Femur (tissue), 1 donor: ENCODE results near the gene AMPH.
"Not testable (repeated sequence)": the region's sequence is repeated elsewhere in the genome, so short reads cannot be mapped to it uniquely, and the experiment has no call there.

Experiments
- DNase-seq: peaks from one replicate; pipeline ENCODE4 v3.0.0-alpha.2; 2017

Gene AMPH

DNA sequence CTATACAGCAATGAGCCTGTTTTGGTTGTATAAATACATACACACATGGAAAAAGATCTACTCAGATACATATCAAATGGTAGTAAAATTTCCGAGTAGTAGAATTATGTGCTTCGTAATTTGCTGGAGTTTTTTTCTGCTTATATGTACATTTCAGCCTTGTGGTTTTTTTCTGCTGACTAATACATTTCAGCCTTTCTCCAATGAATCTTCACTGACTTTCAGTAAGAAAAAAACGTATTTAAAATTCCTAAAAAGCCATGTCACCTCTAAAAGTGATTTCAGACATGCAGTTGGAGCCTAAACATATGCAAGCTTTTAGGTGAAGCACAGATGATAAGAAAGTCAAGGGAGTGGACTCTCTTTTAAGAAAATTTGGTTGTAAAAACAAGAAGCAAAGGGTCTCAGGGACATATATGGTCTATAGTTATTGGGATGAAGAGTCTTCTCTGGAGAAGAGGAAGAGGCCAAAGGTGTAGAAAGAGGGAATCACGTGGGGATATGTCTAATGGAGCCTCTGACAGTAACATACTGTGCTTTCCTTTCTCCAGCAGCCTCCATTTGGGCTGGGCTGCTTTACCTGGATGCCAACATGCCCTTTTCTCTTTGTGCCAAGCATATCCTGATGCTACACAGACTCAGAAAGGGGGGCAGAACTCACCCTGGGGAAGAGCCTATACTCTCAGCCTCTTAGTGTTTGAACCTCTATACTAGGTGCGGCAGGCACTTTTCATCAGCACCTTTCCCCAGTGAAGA lies 2.4 kb downstream of the AMPH start:
- DNase-seq = no peak

DNA sequence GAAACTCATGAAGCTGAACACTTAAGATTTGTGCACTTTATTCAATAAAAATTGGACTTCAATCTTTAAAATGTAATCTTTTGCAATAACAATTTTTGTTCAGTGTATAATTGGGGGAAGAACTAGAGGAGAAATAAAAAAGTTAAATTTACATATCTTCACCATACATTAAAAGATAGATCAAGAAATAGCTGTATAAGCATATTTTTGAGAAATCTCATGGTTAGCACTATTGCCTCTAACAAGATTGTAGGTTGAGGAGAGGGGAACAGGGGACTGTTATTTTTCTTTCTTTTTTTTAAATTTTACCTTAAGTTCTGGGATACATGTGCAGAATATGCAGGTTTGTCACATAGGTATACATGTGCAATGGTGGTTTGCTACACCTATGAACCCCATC lies 5.3 kb downstream of the AMPH start:
- no peak for DNase-seq

DNA sequence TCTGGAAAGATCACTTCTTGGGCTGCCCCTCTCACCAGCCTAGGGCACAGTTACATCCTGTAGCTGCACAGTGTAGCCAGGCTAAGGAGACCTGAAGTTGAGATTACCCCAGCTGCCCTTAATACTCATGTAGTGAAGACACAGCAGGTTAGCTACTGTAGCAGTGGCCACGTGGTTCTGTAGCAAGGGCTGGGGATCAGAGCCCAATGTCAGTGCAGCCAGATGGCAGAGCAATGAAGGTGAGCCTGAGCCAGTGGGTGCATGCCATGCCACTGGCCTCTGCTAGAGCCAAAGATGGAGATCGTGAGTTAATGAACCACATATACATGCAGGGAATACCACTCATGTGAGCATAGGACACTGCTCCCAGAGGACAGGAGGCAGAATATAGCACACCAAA lies 15.5 kb downstream of the AMPH start:
- DNase-seq = no peak

DNA sequence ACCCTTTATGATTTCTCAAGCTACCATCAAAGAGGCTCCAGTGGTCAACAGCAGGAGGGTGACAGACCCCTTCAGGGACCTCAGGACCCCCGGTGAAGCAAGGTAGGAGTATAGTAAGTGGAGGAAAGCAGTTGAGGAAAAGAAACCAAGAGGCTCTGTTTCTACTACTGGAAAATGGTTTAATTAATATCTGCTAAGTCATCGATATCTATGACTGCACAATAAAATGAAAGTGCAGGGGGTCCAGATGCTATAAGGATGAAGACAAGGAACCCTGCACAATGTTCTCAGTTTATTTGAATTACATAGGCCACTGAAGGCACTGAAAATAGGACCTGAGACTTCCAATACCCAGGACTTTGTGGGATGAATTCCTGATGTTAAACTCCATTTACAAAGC lies 23.7 kb downstream of the AMPH start:
- DNase-seq = no peak

DNA sequence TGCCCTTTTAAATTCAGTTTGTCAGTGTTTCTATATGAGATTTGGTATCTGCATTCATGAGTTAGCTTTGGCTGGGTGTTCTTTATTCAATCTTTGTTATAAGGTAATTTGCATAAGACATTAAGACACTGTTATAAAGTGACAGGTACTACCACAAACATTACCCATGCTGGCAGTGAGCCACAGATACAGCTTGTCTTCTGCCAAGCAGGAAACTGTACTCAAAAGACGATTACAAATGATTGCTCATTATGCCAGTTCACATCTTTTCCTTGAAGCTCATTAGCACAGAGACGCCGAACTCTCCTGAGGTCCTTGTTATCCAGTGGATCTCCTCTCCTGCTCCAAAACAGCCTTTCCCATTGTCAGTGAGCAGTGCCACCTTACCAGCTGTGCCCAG lies 30.4 kb downstream of the AMPH start:
- no peak for DNase-seq

DNA sequence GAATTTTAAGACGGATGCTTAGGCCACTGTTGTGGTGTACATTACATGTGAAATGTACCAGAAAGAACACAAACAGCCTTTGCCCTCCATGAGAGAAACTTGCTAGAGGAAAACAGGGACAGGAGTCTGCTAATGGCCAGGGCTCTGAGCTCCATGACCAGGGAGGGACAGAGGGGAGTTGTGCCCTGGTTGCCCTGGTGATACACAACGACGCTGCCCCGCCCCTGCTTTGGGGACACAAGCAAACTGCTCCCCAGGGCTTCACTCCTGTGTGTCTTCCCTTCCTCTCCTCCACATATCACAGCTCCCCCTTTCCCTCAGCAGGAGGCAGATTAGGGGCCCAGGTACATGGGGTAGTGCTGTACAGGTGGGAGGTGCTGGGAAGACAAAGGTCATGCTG lies 36.2 kb downstream of the AMPH start:
- no peak for DNase-seq

DNA sequence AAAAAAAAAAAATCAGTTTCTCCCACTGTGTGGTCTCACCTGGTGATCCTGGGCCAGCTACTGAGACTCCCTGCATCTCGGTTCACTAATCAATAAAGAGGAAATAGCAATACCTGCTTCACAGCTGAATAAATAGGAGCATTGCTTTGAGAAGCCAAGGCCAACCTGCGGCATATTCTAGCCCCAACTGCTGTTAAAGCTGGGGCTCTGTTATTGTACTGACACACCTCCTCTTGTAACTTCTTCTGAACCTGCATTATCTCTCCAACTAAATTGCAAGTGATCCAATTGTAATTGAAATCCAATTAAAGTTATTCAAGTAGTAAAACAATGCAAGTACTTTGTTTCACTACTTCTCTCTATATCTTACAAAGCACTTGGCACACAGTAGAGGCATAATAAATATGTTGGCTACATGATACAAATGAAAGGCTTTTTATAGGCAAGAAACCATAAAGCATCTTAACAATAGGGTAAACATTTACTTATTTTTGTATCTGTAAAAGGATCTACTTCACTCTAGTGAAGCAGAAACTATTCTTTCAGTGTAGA lies 38.4 kb downstream of the AMPH start:
- DNase-seq = no peak

DNA sequence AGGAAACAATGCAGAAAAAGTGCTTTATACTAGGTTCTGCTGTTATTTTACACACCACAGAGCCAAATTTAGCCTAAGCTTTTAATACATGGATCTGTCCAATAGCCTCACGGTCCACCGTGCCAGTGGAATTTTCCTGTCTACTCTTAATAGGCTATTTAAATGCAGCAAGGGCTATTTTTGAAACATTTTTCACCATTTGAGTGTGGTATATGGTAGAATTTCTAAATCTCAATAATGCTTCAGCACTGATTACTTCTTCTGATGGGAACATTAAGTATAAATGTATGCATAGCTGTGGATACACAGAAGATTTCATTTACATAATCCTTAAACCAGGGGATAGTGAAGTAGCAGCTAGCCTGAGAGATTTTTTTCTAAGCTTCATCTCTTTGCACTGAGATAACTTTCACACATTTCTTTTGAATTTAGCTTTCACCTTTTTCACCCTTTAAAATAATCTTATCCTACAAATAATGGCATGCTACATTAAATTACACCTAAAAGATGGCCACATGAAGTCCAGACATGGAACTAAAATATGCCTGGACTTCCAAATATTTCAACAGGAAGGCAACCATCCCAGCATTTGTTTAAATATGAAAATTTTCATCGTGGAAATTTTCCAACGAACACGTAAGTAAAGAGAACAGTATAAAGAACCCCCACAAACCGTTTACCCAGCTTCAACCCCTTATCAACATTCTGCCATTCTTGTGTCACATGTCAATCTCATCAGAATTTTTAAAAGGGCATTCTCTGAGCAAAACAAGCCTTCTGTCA lies 45.4 kb downstream of the AMPH start:
- DNase-seq = no peak

DNA sequence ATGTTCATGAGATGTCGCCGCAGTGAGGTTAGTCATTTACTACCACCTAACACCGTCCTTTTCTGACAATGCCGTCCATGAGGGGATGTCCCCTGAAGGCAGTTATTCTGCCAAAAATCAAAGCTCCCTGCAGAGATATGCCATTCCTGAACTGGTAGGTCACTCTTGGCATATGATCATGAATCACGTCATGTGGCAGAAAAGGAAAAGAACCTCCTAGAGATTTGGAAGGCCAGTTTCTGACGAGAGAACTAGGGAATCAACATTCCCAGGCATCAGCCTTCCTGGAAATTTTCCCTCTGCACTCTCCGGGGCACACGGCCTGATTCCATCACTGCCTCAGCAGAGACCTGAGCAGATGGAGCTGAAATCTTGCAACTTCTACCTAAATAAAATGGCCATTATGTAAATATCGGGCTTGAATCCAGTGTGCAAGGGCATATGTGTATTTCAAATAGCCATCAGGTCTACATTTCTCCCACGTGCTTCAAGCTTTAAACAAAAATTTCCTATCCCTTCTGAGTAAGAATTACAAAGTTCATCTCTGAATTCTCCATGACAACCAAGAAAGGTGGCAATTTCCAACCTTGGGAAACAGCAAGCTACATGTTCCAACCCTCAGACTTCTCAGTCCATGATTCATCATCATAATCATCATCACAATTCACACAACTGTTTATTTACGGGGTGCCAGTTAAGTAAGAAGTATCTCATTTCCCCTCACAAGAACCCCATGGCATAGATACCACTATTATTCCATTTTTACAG lies 46.5 kb downstream of the AMPH start:
- peak; percentile 23 for DNase-seq

DNA sequence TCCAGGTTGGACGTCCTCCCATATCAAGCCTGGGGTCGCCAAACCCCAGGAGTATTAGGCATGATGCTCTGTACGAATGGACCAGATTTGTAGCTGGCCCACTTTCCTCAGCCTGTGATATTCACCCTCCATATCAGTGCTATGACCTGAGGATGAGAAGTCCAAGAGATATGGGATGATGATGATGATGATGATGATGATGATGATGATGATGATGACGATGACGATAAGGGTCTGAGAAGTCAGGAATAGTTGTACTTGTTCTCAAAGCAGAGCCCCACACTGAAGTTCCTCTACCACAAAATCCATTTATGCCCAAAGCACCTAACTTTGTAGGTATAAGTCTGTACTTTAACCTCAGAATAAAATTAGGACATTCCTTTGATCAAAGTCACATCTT lies 50.7 kb downstream of the AMPH start:
- DNase-seq = no peak

DNA sequence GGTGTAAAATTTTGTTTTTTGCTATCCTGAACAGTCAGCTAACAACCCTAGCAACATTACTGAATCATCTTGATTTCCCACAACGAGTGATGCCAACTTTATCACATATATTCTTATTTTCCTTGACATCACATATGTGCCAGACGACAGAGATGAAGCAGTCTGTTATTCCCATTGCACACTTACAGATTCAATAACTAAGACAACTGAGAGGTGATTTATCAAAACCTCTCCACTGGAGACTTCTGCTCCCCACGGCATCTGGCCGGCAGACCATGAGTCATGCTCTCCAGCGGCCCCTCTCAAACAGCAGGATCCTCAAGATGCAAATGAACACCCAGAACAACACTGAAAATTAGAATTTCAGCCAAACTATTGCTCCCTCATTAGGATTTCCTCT lies 57.1 kb downstream of the AMPH start:
- DNase-seq = no peak

DNA sequence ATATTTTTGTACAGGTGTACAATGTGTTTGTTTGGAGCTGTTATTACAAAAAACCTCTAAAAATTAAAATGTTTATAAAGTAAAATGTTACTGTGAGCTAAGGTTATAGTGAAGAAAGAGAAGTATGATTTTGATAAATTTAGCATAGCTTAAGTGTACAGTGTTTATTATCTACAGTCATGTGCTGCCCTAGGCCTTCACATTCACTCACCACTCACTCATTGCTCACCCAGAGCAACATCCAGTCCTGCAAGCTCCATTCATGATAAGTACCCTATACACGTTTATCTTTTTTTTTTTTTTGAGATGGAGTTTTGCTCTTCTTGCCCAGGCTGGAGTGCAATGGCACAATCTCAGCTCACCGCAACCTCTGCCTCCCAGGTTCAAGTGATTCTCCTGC lies 59.6 kb downstream of the AMPH start:
- not testable (repeated sequence) for DNase-seq

DNA sequence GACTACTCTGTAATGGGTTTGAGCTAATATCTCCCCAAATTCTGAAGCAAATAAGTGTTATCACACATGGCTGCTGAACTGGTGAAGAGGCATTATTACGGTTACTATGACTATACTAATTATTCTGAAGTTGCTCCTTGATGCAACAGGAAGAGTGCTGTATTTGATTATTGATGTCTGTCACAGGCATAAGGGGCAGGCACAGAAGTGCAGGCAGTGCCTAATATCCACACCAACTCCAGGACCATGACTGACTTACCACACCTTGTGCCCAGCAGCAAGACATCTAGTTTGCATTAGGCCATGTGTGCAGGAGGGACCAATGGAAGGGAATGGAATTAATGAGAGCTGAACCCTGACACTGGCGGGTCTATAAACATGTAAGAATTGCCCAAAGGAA lies 62.7 kb downstream of the AMPH start:
- DNase-seq = no peak

DNA sequence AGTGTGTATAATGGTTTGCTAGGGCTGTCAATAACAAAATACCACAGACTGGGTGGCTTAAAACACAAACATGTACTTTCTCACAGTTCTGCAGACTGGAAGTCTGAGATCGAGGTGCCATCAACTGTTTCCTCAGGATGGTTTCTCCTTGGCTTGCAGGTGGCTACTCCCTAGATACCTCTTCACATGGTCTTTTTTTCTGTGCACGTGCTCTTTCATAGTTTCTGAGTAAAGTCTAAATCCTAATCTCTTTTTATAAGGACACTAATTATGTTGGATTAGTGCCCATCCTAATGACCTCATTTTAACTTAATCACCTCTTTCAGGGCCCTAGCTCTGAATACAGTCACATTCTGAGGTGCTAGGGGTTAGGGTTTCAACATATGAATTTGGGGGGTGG lies 65.9 kb downstream of the AMPH start:
- no peak for DNase-seq

DNA sequence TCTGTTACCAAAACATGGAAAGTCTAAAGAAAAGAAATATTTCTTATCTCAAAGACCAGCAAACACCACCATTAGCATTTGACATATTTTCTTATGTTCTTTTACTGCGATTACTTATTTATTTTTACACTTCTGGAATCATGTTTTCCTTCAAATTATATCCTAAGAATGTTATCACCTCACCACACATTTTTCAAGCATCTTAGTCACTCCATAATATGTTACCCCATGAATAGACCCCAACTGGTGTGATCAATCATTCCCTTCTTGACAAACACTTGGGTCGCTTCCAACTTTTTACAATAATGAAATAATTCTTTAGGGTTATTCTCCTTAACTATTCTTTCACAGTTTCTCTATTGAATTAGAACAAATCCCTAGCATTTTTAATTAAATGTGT lies 67.4 kb downstream of the AMPH start:
- DNase-seq = no peak

DNA sequence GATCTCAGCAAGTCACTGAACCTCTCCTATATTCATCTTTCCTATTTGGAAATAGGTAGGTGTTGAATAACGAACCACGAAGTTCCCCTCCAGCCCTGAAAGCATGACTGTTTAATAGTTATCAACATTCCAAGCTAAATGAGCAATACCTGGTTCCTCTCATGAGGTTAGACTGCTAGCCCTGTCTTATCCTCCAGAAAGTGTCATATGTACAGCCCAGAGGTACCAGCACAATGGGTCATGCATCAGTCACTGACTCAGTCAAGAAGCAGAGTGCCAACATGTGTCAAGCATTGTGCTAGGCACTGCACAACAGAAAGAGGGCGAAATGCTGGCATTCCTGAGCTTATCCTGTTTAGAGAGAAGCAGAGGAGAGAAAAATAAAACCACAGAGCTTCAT lies 70.0 kb downstream of the AMPH start:
- no peak for DNase-seq

DNA sequence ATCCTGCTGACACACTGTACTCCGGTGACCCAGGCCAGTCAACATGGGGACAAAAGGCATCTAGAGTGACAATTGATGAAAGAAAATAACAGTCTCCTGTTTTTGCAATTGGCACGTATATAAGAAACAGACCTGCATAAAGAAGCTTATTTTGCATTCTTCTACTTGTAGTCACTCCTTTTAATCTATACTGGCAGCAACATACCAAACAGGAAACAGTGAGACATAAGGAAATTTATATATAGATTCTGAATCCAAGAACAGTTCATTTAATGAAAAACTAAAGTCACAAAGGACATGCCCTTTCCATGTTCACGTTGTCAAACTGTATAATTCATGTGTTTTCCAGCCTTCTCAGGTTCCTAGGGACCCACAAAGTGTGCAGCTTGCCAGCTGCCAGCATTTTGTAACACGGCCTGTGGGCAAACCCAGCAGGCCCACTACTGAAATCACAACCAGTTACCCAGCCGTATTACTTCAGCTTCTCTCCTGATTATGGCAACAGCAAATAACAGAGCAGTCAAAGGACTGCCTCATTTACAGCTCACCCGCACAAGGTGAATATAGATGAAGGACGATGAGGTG lies 72.3 kb downstream of the AMPH start:
- DNase-seq = peak; percentile 21

DNA sequence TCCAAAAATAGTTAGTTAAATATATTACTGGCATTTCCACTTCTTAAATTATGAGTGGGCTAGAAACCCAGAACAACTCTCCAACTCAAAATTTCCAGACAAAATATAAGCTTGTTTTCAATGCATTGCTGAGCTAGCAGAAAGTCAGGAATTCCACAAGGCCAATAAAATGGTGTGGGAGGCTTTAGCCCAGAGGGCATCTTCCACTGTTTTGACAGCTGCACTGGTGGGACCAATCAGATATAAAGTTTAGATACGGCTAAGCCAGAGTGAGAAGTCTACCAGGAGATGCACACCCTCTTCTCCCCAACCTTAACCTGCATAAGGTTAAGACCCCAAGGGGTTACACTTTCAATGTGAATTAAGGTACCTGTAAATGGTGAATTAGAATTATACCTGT lies 76.6 kb downstream of the AMPH start:
- DNase-seq = no peak

DNA sequence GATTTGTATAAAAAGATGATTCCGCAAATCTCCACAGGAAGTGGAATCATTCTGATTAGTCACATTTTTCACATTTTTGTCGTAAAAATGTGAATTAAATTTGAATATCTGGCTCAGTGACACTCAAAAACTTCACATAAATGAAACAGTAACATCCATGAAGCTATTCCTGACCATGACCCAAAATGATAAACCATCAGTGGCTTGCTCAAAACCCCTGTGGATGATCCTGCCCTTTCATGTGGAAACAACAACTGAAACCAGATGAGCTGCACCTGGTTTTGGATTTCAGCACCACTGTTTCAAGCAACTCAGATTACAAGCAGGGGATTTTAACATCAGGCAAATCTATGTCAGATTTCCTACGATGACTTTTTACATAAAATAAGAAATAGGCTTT lies 80.3 kb downstream of the AMPH start:
- DNase-seq = no peak

DNA sequence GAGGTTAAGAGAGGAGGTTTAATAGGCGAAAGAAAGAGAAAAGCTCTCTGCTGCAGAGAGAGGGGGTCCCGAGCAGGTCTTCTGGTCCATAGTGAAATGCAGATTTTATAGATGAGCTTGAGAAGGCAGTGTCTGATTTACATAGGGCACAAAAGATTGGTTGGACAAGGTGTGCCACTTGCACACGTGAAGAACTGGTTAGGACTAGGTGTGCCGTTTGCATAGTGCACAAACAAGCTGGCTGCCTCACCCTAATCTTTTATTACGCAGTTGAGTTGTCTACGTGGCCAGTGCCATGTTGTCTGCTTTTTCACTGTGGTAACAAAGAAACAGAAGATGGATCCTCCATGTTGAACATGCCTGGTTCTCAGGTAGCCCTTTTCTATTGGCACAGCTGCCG lies 82.6 kb downstream of the AMPH start:
- no peak for DNase-seq

DNA sequence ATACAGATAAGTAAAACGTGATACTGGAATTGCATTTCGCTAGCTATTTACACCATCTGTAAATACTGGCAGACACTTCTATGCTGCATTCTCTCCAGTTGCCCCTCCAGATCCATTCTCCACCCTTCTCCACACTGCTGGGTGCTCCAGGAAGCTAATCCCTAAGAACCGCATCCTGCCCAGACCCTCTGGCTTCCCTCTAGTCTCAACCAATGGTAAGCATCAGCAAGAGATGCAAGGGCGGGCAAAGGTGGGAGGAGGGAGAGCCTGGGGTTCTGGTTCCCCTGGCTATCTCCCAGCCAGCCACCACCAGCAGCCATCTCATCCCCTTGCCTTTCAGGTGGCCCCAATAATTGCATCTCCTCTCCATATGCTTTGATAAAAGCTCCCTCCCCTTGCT lies 84.4 kb downstream of the AMPH start:
- no peak for DNase-seq

DNA sequence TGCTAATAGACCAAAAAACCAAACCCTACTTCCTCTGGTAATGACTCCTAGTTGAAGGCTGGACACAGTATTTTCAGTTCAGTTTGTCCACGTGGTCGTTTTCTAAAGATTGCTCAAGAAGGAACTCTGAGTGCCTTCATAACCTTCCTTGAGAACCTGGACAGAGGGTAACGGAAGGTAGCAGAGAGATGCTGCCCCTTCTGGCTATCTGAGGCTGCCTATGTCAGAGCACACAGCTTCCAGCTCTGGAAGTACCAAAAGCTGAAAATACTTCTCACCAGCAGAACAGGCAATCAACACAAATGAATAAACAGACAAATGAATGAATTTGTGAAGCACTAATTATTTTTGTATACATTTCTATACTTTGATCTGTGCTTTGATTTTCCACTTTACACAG lies 85.2 kb downstream of the AMPH start:
- no peak for DNase-seq

DNA sequence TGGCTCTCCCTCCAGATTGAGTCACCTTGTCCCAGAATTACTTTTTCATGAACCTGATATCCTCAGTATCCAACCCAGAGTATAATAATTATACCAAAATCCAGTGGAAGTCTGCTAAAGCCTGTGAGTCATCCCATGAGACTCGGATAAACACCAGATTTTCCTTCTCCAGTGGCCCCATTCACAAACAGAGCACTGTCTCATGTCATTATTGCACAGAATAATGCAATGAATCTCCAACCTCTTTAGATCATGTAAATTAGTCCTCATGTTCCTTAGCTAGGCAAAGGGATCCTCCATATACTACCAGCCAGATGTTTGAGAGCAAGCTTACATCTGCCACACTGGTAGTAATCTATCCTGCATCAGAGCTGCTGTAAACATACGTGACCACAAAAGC lies 89.0 kb downstream of the AMPH start:
- DNase-seq = no peak
